D341Med (cell line): ENCODE data around the gene LRRTM4.
"Not testable (repeated sequence)": the region's sequence is repeated elsewhere in the genome, so short reads cannot be mapped to it uniquely, and the experiment has no call there.

Source experiments
- DNase-seq: peaks from one replicate; pipeline ENCODE4 v3.0.0; 2012; ENCODE audit warnings: low spot score

LRRTM4 gene

DNA sequence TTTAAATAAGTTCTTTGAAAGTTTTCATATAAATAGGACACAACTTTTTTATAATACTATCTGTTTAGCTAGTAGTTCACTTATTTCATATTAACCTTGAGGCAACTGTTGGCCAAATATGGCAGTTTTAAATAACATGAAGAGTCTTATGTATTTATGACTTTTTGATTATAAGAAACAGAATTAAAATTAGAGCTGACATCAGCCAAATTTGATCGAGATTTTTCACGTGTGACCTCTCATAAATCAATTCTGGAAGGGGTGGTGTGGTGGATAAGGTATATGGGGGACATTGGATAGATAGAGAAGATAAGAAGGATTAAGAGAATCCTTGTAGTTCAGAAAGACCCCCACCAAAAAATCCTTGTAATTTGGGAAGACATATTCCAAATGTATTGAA is 776.6 kb downstream of the LRRTM4 start:
- DNase-seq, result no peak

GRCh38 chr2:76737607-76738006 is 784.6 kb downstream of the LRRTM4 start:
- no peak for DNase-seq

DNA sequence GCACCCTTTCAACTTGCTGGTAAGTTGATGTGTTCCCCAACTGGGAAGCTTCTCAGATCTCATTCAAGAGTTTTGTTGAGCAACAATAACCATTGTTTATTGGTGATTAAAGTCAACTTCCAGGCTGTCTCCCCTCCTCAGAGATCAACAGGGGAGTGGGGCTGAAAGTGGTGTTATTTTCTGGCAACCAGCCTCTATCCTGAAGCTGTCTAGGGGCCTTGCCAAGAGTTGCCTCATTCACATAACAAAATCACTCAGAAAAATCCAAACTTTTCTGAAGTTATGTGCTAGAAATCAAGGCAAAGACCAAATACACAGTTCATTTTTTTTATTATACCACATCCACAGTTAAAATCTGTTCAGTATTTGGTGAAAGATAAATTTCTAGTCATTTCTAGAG is 788.4 kb downstream of the LRRTM4 start:
- no peak for DNase-seq

GRCh38 chr2:76731157-76731556 is 791.0 kb downstream of the LRRTM4 start:
- no peak for DNase-seq

DNA sequence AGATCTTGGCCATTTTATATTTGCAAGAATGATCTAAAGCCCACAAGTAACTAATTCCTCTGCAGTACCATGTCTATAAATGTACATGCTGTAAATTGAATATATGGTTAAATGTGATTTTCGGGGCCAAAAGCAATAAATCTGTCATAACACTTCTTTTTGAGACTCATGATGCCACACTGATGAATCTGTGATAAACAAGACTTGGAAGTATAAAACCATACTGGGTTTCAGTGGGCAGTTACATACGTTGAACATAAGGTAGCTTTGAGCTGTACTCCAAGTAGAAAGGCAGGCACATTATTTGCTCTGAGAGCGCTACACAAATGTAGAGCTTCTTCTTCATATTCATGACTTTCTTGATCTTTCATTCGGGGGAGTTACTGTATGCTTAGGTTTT is 792.2 kb downstream of the LRRTM4 start:
- no peak for DNase-seq

DNA sequence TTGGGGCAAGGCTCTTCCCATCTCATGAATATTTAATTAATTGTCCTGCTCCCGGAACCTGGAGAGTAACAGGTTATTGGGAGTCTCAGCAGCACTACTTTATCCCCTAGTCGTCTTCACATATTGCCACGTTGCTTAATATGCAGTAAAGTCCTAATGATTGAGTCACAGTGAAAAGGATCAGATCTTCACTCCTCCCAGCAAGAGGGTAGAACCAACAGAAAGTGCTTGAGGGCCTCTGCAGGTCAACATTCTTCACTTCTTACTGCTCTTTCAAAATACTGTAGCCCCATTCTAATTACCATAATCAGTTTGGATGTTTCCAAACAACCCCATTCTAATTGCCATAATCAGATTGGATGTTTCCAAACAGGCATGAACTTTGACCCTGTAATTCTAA is 801.0 kb downstream of the LRRTM4 start:
- no peak for DNase-seq

- no peak for DNase-seq
Observed at GRCh38 chr2:76713312-76713711, 808.9 kb downstream of the LRRTM4 start.

- DNase-seq, result no peak
Observed at GRCh38 chr2:76711490-76711889, 810.7 kb downstream of the LRRTM4 start.

DNA sequence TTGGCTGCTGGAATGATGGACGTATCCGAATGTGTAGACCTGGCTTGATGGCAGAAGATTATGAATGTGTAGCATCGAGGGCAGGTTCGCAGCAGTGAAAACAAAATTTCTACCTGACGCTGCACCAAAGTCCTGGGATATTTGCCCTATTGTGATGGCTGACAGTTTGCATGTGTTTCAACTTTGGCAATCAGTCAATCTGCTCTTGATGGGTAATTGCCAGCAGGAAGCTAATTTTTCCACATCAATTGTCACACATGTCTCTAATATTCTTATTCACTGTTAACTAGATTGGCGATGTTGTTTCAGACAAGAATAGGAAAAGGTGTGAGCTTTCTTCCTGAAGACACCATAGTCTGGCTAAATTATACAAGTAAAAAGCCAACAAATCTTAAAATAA is 821.3 kb downstream of the LRRTM4 start:
- DNase-seq, result no peak

GRCh38 chr2:76697998-76698713 is 824.0 kb downstream of the LRRTM4 start:
- DNase-seq, result not testable (repeated sequence)
